NCI-H1930 (cell line): ENCODE results near the gene UNK.
A peak's percentile ranks its signal among the peaks of the same experiment; 100 is the strongest.
"Not testable (repeated sequence)": the region's sequence is repeated elsewhere in the genome, so short reads cannot be mapped to it uniquely, and the experiment has no call there.

Experiments used
- DNase-seq, 2 experiments: peaks; one replicate each; lab custom pipeline; 2025; lab: John Stamatoyannopoulos, UW

The UNK gene

GRCh38 chr17:75773121-75773807 lies 11.3 kb upstream of the UNK start:
- no peak for DNase-seq

- DNase-seq: no peak
These were observed 10.7 kb upstream of the UNK start for GRCh38 chr17:75773808-75774470.

GRCh38 chr17:75774471-75774990 lies 10.1 kb upstream of the UNK start:
- no peak for DNase-seq

- DNase-seq: no peak
These were observed 9.5 kb upstream of the UNK start for GRCh38 chr17:75774991-75775668.

GRCh38 chr17:75776386-75777295 lies 8.0 kb upstream of the UNK start:
- DNase-seq: no peak

- no peak for DNase-seq
These were observed 7.2 kb upstream of the UNK start for GRCh38 chr17:75777296-75777922.

- not testable (repeated sequence) for DNase-seq
These were observed 6.3 kb upstream of the UNK start for GRCh38 chr17:75778066-75778860.

- DNase-seq: peak; percentile 55 to 66
These were observed 5.8 kb upstream of the UNK start for GRCh38 chr17:75778861-75779249.

- DNase-seq: peak; percentile 99 to 100
These were observed 5.2 kb upstream of the UNK start for GRCh38 chr17:75779250-75779986.

- no peak for DNase-seq
These were observed 4.4 kb upstream of the UNK start for GRCh38 chr17:75779987-75780889.

GRCh38 chr17:75783069-75783783 lies 1.4 kb upstream of the UNK start:
- no peak for DNase-seq

GRCh38 chr17:75783803-75784472 lies 668 bp upstream of the UNK start:
- peak in 1 of 2 experiments; percentile 70 for DNase-seq

- peak; percentile 86 to 92 for DNase-seq
These were observed 647 bp downstream of the UNK start for GRCh38 chr17:75785016-75785890.

- DNase-seq: no peak
These were observed 6.6 kb downstream of the UNK start for GRCh38 chr17:75791254-75791653.

- DNase-seq: no peak
These were observed 8.9 kb downstream of the UNK start for GRCh38 chr17:75793460-75793859.

GRCh38 chr17:75795820-75796607 lies 11.4 kb downstream of the UNK start:
- DNase-seq: no peak
